HG03442 (cell line): Measurements from ENCODE around the gene PARM1.

ENCODE experiments used
- ATAC-seq: cut with Tn5 transposase; IDR thresholded peaks from one replicate; pipeline ENCODE4 v1.9.1; 2021; ENCODE audit warnings: mild to moderate bottlenecking, moderate library complexity; ENCODE audit not compliant: unreplicated experiment

Gene PARM1

DNA sequence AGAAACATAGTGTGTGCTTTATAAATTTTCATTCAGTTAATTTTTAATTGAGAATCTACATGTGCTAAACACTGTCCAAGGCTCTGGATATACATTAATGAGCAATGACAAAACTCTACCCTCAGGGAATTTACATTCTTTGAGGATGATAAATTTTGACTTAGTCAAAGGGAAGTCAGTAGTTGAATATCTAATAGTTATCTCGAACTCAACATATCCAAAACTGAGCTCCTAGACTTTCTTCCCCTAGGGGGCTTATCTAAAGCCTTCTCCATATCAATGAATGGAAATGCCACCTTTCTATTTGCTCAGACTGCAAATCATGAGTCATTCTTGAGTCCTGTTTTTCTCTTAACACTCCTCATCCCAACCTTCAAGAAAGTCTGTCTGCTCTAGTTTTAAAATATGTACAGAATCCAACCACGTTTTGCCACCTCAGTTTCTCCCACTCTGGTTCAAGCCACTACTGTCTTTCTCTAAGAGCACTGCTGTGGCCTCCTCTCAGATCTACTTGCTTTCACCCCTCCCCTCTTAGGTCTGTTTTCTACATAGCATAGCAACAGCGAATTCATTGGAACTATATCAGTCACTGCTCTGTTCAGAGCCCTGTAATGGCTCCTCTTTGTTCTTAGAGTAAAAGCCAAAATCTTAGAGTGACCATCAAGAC lies 9.5 kb downstream of the PARM1 start:
- ATAC-seq, result no peak

DNA sequence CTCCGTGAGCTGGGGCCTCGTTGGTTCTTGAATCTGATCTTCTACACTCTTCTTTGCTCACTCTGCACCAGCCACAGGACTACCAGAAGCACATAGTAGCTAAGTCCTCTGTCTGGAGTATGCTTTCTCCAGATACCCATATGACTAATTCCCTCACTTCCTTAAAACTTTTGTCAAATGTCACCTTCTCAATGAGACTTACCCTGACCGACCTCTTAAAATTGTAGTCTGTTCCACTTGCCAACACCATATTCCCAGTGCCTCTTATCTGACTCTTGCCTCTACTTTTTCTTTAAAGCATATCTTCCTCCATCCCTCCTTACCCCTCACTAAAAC lies 10.0 kb downstream of the PARM1 start:
- no peak for ATAC-seq

DNA sequence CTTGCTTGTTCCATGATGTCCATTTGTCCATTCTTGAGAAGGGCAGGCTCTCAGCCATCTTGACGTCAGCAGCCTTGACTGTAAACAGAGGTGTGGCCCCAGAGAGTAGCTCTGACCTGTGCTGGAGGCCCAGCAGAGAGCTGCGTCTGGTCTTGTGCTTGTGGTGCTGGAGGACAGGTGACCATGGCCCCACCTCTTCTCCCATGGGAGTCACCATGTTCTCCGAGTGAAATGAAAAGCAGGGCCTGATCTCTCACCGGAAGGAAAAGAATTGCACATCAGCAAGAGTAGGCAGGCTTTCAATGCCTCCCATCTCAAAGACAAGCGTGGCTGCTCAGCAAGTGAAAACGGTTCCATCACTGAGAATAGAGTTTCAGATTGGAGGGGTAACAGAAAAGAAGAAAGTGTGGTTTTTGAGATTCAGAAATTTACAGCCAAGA lies 11.5 kb downstream of the PARM1 start:
- no peak for ATAC-seq

DNA sequence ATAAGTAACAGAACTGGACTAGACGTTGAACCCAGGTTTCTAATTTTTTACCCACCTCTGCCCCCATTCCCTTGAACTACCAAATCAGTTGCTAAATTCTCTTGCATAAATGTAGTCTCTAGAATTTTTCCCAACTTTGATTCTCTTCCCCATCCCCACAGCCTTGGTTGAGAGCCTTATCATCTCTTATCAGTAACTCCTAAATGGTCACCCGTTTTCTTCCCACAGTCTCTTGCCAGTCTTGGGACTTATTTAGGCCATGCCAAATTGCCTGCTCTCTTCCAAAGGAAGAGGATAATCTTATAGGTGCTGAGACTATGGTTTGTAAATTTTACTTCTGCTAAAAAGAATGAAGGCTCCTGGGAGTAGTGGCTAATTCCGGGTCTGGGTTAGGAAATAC lies 13.3 kb downstream of the PARM1 start:
- ATAC-seq, result no peak

DNA sequence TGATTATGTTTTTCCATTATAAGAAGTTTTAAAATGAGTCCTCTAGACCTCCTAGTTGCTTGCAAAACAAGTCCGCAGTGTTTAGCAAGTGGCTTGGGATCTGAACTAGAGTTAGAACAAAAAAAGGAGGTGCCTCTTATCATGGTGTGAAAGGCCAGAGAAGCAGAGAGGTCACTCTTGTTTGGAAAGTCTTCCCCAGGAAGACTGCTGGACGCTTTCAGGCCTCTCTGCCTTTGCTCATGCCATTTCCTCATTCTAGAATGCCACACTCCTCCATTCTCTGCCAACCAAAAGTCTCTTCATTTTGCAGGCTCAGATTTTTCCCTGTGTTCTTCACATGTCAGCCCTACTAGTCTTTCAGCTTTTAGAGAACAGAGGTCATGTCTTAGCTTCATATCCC lies 14.9 kb downstream of the PARM1 start:
- no peak for ATAC-seq

DNA sequence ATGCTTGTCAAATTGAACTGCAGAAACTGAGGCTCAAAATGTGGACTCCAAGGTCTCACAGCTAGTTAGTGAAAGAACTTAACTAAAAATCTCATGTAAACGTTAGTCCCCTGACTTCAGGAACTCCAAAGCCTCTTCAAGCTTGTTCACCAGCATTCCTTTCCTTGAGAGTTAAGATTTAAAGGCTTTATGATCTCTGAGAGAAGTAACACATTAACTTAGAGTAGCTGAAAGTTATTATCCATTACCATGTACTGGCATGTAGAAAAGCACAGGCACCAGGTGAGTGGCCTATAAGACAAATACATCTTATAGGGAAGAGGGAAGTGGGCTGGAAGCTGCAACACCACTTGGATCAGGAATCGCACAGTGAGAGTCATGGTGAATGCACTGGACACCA lies 15.3 kb downstream of the PARM1 start:
- ATAC-seq, result no peak

DNA sequence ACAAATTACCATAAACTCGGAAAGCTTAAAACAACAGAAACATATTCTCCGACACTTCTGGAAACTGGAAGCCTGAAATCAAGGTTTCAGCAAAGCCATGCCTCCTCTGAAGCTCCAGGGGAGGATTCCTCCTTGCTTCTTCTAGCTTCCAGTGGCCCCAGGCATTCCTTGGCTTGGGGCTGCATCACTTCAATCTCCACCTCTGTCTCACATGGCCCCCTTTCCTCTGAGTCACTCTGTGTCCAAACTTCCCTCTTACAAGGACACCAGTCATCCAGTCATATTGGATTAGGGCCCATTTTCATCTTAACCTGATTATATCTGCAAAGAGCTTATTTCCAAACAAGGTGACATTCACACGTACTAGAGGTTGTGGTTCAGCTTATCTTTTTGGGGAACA lies 17.3 kb downstream of the PARM1 start:
- no peak for ATAC-seq

DNA sequence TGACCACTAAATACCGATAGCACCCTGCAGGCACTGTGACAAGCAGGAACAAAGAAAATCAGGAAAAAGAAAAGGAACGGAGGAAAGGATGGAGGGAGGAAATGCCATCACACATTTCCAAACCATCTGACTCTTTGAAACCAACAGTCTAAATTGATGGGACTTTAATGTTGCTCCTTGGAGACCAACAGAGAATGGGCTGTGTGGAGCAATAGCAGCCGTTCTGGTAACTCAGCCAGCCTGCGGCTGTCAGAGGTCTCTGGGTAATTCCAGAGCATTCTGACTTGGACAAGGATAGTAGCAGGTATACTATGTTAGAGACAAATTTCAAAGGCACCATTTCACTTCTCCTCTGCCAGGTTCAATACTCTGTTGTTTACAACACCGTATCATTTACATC lies 18.0 kb downstream of the PARM1 start:
- ATAC-seq, result no peak

DNA sequence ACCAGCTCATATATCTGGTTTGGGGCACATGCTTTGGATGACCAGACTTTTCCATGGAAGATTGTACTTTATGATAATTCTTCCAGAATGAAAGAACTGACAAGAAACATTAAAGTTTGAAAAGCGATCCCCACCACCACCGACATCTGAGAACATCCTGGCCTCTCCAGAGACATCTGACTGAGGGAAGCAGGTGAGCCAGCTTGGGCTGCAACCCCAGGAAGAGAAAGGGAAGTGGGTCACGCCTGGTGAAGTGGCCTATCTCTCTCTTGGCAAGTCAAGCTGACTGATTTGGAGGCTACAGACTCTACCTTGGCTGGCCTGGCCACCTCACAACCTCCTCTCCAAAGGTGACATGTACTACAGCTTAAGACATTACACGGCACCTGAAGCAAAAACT lies 20.7 kb downstream of the PARM1 start:
- ATAC-seq, result no peak

DNA sequence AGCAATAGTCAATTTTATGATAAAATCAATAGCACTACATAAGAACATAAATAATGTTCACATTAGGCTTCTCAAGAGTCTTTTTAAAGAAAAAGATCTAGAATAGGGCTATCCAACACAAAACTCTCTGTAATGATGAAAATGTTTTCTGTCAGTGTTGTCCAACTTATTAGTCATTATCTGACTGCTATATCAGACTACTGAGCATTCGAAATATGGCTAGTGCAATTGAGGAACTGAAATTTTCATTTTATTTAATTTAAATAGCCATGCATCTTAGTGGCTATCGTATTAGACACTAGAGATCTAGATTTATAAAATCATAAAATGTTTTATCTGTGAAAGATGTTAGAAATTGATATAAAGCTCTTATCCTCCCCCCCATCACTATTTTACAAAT lies 26.0 kb downstream of the PARM1 start:
- ATAC-seq, result no peak

DNA sequence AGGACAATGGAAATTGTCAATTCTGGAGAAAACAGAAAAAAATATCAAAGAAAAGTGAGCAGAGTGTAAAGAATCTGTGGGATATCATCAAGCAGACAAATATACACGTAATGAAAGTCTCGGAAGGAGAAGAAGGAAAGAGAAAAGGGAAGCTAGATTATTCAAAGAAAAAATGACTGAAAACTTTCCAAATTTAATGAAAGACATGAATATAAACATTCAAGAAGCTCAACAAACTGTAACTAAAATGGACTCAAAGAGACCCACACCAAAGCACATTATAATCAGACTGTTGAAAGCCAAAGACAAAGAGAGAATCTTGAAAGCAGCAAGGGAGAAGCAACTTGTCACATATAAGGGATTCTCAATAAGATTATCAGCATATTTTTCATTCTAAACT lies 28.3 kb downstream of the PARM1 start:
- no peak for ATAC-seq

DNA sequence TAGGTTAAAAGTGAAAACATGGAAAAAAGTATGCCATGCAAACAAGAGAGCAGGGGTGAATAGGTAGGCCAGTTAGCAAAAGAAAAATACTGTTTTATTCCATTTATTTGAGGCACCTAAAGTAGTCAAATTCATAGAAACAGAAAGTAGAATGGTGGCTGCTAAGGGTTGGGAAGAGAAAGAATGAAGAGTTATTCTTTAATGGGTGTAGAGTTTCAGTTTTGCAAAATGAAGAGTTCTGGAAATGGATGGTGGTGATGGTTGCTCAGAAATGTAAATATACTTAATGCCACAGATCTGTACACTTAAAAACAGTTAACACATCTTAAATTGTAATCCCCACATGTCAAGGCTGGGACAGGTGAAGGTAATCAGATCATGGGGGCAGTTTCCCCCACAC lies 29.7 kb downstream of the PARM1 start:
- no peak for ATAC-seq

DNA sequence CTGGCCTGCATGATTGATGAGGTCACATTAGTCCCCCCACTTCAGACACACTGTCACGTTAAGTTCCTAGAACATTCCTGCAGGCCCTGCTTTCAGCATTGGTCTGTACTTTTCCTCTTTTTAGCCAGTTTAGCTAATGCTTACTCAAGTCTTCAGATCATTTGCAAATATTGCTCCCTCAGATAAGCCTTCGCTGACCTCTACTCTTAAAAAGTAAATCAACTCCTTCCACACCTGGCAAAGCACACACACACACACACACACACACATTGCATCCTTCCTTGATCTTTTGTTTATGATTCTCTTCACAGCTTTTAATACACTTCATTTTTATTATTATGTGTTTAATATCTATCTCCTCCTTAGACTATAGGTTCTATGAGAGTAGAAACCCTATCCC lies 31.4 kb downstream of the PARM1 start:
- ATAC-seq, result no peak

DNA sequence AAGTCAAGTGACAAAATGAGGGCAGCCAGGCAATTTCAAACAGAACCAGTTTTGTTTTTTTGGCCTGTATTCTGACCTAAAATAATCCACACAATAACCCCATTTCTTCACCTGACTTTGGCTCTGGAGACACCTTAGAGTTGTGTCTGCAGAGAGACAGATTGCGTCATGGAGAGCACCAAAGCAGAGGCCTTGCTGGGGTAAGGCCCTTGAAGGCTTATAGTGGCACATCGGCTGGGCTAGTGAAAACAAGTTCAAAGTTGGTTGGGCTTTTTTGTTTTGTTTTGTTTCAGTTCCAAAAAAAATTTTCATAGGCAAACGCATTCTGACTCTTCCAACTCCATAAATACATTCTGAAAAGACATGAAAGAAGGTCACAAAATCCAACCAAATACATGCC lies 34.4 kb downstream of the PARM1 start:
- ATAC-seq, result no peak

DNA sequence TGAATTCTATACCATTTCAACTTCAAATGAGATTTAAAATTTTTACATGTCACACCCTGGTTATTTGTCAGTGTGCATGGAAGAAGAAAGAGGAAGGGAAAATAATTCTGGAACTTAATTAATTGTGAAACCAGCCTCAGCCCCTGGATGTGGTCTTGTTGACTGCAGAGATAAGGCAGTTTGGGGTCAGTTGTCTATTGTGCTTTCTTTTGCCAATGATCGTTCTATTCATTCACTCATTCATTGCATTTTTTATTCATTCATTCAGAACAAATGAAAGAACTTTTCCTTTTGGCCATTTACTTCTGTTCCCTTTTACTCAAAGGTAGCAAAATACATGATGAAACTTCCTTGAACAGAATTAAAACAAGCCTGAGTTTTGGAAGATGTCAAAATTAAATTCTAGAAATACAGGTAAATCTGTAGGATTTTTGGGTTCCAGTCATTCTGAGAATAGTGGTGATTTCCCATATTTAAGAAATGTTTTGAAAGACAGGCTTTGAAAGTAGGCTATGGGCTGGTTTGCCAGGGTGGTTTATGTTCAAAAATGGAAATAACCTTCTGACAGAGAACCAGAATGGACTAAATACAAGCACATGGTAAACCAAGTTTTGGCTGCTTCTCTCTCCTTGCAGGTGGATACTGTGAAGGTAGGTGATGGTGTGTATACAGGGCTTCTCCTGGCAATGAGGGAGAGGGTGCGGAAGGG lies 35.7 kb downstream of the PARM1 start:
- peak; percentile 73 for ATAC-seq

DNA sequence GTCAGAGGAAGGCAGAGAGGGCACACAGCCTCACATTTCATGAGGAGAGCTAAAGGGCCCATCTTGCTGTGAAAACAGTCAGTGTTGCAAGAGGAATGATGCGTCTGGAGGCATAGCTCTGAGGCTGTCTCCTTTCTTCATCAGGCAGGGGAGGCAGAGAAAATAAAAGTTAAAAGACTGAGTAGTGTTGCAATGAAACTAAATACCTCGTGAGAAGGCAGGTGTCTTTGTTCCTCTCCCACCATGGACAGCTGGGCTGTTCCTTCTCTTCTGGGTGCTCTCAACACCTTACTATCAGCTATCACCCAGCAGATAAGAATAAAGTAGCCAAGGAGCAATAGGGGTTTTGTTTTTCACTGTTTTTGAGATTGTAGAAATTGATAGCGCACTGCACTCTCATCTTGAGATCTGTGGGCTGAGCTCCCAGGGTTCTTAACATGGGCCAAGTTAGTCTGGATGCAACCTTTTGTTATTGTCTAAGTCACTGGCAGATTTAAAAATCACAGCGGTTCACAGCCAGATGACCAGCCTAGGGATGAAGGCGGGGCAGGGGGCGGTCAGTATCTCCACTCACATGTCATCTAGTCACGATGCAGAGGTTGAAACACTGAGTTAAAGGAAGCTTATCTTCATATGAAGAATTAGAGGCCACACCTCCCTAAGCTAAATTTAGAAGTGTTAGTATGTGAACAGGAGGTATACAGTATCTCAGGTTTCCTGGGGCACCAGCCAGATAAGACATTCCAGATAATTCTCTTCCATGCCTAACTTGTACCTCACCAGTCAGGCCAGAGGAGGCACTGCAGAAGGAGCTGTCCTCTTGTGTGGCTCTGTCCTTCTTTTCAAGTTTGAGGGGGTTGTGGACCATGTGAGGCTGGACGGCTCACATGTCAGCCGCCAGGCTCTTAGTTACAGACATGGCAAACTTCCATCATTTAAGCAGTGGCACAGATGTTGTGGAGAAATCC lies 36.9 kb downstream of the PARM1 start:
- no peak for ATAC-seq

DNA sequence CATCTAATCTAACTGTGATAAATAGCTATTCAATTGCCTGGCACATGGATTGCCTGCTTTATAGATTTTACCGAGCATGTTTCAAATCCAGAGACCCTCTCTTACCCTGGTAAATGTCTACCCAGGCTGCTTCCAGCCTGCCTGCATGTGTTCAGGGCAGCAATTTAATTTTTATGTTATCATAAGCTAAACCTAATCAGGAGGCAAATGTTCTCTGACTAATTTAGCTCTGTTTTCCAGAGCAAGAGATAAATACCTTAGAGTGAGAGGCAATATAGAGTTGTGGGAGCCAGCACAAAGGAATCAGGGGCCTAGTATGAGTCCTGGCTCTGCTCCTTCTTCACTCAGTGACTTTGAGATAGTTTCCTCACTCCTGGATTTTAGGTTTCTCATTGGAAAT lies 37.7 kb downstream of the PARM1 start:
- no peak for ATAC-seq

DNA sequence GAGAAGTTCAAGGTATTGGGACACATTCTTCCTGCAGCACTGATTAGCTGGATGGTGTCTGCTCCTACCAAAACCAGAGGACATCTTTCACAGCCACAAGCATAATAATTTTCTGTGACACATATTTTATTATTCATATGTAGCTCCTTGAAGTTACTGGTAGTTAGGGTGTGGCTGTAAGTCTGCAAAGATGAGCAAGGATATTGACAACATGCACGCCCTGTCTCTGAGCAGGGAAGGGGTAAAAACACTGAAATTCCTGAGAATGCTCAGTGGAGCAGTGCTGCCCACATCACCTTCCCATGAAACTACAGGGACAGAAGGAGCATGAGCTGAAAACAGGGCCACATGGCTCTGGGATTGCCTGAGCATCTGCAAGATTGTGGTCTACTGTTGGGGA lies 38.9 kb downstream of the PARM1 start:
- ATAC-seq, result no peak

DNA sequence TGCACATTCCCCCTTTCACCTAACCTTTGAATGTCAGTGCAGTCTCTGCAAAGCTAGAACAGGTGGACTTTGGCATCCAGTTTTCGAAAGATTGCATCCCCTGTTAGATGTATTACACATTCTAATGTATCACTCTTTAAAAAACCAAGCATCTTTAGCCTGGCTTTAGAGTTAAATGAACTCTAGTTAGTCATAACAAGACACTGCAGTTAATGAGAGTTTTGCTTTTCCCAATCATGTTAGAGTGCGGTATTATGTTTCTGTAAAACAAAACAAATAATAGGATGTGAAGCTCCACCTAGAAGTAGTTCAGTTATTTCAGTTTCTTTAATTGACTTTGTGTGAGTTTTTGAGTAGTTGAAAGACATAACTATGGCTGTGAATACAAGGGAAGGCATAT lies 42.2 kb downstream of the PARM1 start:
- no peak for ATAC-seq

DNA sequence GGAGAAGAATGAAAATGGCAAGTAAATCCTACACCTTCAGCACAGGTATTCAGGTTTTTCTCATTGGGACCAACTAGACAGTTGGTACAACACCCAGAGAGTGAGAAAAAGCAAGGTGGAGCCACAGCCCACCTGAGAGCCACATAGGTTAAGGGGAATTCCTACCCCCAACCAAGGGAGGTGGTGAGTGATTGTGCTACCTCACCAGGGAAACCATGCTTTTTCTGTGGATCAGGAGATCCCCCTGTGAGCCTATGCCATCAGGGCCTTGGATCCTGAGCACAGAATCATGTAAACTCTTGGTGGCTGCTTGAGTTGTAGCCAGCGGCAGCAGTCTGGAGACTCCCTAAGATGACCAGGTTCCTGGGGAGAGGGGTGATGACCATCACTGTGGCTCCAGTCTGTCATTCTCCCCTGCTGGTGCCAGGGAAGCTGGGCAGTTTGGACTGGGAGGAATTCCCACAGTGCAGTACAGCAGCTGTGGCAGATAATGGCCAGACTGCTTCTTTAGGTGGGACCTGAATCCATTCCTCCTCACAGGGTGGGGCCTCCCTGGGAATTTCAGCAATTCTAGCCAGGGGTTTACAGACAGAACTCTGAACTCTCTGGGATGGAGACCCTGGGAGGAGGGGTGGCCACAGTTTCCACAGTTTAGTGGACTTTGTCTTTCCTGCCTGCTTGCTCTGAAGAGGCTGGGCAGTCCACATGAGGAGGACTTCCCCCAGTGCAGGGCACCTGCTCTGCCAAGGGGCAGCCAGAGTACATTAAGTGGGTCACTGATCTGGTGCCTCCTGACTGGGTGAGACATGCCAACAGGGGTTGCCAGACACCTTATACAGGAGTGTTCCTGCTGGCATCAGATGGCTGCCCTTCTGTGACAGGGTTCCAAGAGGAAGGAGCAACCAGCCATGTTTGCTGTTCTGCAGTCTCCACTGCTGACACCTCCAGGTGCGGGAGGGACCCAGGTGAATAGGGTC lies 43.2 kb downstream of the PARM1 start:
- no peak for ATAC-seq
